DMS53 treated with DMSO at 0.1 percent for 48 hours (cell line): ENCODE results near the gene RBMS1.

Experiments
- DNase-seq: peaks from one replicate; lab custom pipeline; 2025; ENCODE audit not compliant: unreplicated experiment; lab: John Stamatoyannopoulos, UW

The RBMS1 gene

GRCh38 chr2:160315337-160315736 is 178.3 kb downstream of the RBMS1 start:
- no peak for DNase-seq

GRCh38 chr2:160310118-160310828 is 183.3 kb downstream of the RBMS1 start:
- DNase-seq: no peak

DNA sequence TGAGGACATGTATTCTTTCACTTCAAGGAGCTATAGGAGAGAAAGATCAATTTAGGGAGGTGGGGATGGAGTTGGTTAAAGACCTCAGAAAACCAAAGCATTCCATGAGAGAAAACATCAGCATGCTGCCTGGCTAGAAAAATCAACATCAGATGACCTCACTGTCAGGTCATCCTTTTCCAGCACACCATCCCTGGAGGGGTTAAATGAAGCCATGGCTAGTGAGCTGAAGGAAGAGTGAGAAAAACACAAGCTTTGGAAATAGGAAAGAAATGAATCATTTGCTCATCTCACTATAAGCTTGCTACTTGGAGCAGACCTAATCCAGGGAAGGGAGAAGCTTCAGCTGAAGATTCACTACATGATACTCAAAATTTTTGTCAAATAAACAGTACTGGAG is 184.0 kb downstream of the RBMS1 start:
- DNase-seq: no peak

DNA sequence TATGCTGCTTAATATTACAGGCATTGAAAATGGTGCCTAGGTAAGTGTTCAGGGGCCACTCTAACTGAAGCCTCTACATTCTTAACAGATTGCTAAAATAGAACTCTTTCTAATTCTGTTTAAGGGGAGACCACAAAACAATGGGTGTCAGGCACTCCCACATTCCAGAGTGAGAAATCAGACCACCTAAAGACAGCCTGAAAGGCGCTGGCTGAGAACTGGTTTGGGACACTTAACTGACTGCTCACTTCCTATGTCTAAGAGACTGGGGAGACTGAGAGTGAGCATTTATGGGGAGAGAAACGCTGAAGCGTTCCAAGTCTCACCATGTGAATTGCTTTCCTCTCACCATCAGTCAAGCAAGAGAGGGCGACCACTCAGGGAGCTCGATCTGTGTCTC is 184.7 kb downstream of the RBMS1 start:
- DNase-seq: no peak

- DNase-seq: no peak
Measured at GRCh38 chr2:160308476-160308875, 185.1 kb downstream of the RBMS1 start.

DNA sequence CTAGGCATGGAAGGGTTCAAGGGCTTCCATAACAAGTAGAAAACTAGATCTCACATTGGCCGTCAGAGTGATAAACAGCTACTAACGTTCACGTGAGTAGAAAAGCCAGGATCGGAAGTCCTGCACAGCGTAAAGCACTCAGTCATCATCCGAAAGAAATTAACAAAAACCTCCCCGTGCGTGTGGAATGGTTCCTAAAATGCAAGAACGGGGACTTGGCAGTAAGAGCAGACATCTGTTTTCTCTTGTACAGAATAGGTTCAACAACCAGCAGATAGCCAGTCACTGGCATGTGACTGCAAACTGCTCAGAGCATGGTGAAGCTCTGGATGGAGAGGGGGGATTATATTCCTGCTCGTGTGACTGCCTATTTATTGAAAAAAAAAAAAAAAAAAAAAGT is 186.6 kb downstream of the RBMS1 start:
- DNase-seq: no peak

- no peak for DNase-seq
Measured at GRCh38 chr2:160305081-160305750, 188.4 kb downstream of the RBMS1 start.

- DNase-seq: no peak
Measured at GRCh38 chr2:160303527-160303926, 190.1 kb downstream of the RBMS1 start.

- DNase-seq: no peak
Measured at GRCh38 chr2:160303076-160303475, 190.5 kb downstream of the RBMS1 start.

DNA sequence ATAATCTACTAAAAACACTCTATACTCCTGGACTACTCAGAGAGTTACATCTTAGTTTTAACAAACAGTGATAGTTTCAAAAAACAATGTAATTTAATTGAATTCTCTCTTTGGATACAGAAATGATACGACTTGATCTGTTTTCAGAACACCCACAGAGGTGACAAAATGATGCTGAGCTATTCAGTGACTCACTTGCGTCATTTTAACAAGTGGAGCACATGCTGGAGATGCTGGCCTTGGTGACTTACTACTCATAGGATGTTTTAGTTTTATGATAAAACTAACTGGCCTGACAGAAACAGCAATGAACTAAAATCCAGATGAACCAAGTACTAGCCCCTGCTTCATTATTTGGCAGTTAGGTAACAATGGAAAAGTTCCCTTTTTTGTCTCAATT is 192.2 kb downstream of the RBMS1 start:
- no peak for DNase-seq

GRCh38 chr2:160300203-160300602 is 193.4 kb downstream of the RBMS1 start:
- no peak for DNase-seq

- no peak for DNase-seq
Measured at GRCh38 chr2:160299540-160299939, 194.1 kb downstream of the RBMS1 start.

- no peak for DNase-seq
Measured at GRCh38 chr2:160298960-160299359, 194.6 kb downstream of the RBMS1 start.

GRCh38 chr2:160295519-160296207 is 197.9 kb downstream of the RBMS1 start:
- DNase-seq: no peak

- DNase-seq: no peak
Measured at GRCh38 chr2:160294889-160295288, 198.7 kb downstream of the RBMS1 start.

- DNase-seq: no peak
Measured at GRCh38 chr2:160294339-160294803, 199.2 kb downstream of the RBMS1 start.

DNA sequence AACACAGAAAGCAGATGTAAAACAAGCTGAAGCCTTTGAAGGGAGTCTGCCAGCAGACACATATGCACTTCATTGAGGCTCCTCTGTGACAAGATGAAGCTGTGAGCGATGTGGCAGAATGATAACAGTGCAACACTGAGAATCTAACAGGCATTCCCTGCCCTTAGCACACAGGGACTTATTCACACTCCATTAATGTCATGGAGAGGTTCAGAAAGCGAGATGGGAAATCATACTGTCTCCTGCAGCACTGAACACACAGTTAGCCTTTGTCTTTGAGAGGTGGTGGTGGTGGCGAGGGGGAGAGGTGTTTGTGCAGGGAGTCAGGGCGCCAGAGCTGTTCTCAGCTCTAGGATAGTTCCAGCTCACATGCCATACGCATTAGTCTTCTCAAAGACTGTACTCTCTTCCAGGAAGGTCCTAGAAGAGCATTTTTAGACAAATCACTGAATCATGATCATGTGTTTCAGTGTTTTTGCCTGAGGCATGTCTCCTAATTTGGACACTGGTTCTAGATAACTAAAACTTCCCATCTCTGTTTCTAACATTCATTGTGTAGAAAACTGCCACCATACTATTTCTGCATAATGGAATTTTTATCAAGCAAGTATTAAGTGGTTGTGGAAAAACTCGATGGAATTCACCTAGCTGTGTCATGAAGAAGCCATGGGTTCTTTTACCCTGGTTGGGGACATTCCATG is 200.1 kb downstream of the RBMS1 start:
- no peak for DNase-seq

- DNase-seq: no peak
Measured at GRCh38 chr2:160292225-160292624, 201.4 kb downstream of the RBMS1 start.

GRCh38 chr2:160291382-160291781 is 202.2 kb downstream of the RBMS1 start:
- DNase-seq: no peak

DNA sequence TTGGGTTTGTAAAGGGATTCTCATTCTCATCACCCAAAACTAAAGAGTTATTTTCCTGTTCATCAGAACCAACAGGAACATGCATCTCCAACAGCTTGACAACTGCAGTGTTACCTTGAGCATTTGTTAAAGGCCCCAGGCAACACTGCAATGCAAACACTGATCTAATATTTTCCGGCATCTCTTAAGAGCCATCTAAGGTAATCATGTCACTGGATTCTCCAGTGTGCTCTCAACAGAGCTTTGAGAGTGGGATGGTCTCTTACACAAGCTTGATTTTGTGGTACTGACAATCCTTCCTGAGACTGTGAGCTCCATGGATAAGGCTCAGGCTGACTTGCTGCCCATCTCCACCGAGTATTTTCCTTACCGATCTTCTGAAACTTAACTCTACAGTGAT is 203.0 kb downstream of the RBMS1 start:
- no peak for DNase-seq

DNA sequence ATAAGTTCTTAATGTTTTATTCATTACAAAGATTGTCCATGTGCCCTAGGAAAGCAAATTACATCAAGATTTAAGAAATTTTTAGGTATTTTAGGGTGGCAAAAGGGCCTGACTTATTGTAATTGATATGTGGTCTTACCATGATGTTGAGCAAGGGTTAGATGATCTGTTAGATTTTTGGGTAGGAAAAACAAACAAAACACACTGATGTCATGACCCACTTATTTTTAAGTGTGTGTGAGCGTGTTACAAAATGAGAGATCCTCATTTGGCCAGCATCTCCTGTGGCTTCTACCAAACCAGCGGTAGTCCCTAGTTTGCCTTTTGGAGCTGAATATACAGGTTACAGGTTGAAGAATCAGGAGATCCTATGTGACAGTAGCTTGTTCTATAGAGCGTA is 203.8 kb downstream of the RBMS1 start:
- DNase-seq: no peak
